HL-60 (cell line): Measurements from ENCODE around the gene CLCN3.

ENCODE experiments used
- DNase-seq, 2 experiments: peaks; one replicate each; pipeline ENCODE4 v3.0.0-alpha.2; 2010 to 2020; ENCODE audit warnings: low read depth in 1 of 2, low spot score in 1 of 2
- H3K27ac ChIP-seq: fragments of 250-450 bp; sonication (Bioruptor Pico); replicated peaks from 2 replicates; pipeline ENCODE4 v1.5.1; 2020; ENCODE audit warnings: mild to moderate bottlenecking, moderate library complexity
- H3K27me3 ChIP-seq: fragments of 250-450 bp; sonication (Bioruptor Pico); 2 replicates; pipeline ENCODE4 v1.5.1; 2021; ENCODE audit warnings: mild to moderate bottlenecking, moderate library complexity; ENCODE audit not compliant: insufficient read depth, poor library complexity, severe bottlenecking
- H3K4me3 ChIP-seq: replicated peaks from 2 replicates; pipeline ENCODE4 v1.5.1; 2011; ENCODE audit warnings: mild to moderate bottlenecking, control low read depth, low read length; ENCODE audit not compliant: insufficient read depth
- GABPA ChIP-seq: IDR thresholded peaks from 2 replicates; pipeline ENCODE4 v1.6.1; 2012; ENCODE audit warnings: low read depth
- POLR2AphosphoS5 ChIP-seq: IDR thresholded peaks from 2 replicates; pipeline ENCODE4 v1.6.1; 2012; ENCODE audit warnings: low read depth
- SPI1 ChIP-seq: IDR thresholded peaks from 2 replicates; pipeline ENCODE4 v1.6.1; 2012; ENCODE audit warnings: low read depth, mild to moderate bottlenecking, borderline replicate concordance
- TF ChIP-seq, protein P1 (sequence below): IDR thresholded peaks from 2 replicates; pipeline ENCODE4 v1.6.1; 2012; ENCODE audit warnings: low read depth; ENCODE audit not compliant: insufficient replicate concordance
- TF ChIP-seq, protein P2 (sequence below): IDR thresholded peaks from one replicate; pipeline ENCODE4 v1.5.1; 2011; ENCODE audit warnings: low read length, control low read depth, inconsistent platforms; ENCODE audit not compliant: insufficient read depth

CLCN3 gene

GRCh38 chr4:169604131-169604900, 16.1 kb upstream of the CLCN3 start:
- Histone ChIP-seq H3K27me3 (no peaks in the 10 kb centered on the region), H3K4me3 (no peak overlapping the region), H3K27ac (no peak overlapping the region)
- TF ChIP-seq POLR2AphosphoS5 (no peak), GABPA (no peak), SPI1 (no peak)
- TF ChIP-seq, protein P1, sequence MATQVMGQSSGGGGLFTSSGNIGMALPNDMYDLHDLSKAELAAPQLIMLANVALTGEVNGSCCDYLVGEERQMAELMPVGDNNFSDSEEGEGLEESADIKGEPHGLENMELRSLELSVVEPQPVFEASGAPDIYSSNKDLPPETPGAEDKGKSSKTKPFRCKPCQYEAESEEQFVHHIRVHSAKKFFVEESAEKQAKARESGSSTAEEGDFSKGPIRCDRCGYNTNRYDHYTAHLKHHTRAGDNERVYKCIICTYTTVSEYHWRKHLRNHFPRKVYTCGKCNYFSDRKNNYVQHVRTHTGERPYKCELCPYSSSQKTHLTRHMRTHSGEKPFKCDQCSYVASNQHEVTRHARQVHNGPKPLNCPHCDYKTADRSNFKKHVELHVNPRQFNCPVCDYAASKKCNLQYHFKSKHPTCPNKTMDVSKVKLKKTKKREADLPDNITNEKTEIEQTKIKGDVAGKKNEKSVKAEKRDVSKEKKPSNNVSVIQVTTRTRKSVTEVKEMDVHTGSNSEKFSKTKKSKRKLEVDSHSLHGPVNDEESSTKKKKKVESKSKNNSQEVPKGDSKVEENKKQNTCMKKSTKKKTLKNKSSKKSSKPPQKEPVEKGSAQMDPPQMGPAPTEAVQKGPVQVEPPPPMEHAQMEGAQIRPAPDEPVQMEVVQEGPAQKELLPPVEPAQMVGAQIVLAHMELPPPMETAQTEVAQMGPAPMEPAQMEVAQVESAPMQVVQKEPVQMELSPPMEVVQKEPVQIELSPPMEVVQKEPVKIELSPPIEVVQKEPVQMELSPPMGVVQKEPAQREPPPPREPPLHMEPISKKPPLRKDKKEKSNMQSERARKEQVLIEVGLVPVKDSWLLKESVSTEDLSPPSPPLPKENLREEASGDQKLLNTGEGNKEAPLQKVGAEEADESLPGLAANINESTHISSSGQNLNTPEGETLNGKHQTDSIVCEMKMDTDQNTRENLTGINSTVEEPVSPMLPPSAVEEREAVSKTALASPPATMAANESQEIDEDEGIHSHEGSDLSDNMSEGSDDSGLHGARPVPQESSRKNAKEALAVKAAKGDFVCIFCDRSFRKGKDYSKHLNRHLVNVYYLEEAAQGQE = no peak
- DNase-seq = no peak

GRCh38 chr4:169604903-169605331, 15.5 kb upstream of the CLCN3 start:
- Histone ChIP-seq H3K27ac (no peak overlapping the region), H3K27me3 (no peaks in the 10 kb centered on the region), H3K4me3 (no peak overlapping the region)
- TF ChIP-seq POLR2AphosphoS5 (no peak), SPI1 (no peak), GABPA (no peak)
- TF ChIP-seq, protein P1 = no peak
- TF ChIP-seq, protein P2, sequence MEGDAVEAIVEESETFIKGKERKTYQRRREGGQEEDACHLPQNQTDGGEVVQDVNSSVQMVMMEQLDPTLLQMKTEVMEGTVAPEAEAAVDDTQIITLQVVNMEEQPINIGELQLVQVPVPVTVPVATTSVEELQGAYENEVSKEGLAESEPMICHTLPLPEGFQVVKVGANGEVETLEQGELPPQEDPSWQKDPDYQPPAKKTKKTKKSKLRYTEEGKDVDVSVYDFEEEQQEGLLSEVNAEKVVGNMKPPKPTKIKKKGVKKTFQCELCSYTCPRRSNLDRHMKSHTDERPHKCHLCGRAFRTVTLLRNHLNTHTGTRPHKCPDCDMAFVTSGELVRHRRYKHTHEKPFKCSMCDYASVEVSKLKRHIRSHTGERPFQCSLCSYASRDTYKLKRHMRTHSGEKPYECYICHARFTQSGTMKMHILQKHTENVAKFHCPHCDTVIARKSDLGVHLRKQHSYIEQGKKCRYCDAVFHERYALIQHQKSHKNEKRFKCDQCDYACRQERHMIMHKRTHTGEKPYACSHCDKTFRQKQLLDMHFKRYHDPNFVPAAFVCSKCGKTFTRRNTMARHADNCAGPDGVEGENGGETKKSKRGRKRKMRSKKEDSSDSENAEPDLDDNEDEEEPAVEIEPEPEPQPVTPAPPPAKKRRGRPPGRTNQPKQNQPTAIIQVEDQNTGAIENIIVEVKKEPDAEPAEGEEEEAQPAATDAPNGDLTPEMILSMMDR = no peak
- no peak for DNase-seq

DNA sequence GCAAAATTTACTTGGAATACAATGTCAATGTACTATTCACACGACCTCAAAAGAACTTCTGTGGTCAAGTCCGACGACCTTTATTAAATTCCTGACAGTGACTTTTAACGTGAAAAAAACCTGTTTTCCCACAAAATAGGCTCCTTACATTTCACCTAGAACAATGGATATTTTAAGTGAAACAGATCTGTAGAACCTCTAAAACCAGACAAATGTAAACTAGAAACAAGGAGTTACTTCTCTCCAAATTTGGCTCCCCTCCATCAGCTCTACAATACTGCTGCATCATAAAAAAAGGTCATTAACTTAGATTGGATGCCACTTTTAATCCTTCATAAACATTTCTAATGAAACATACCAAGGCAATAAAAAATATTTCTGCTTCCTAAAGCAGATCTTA, 9.2 kb upstream of the CLCN3 start:
- Histone ChIP-seq H3K4me3 (no peak overlapping the region), H3K27ac (no peak overlapping the region), H3K27me3 (no peaks in the 10 kb centered on the region)

More for the DNA sequence above, 9.2 kb upstream of the CLCN3 start:
- no peak for TF ChIP-seq SPI1
- no peak for TF ChIP-seq POLR2AphosphoS5
- TF ChIP-seq, protein P2 = no peak
- TF ChIP-seq, protein P1 = no peak
- no peak for TF ChIP-seq GABPA
- no peak for DNase-seq
